ENCODE data around the gene LMF1. TPM values are rescaled to one million over a fixed set of nuclear protein-coding genes. Genes with fewer than 3 reads are reported as not detected.
A peak's percentile ranks its signal among the peaks of the same experiment; 100 is the strongest.

The LMF1 gene
- total RNA-seq, 6 experiments from 2014 or later: 10.9 to 20.0 (median 13.8) TPM

DNA sequence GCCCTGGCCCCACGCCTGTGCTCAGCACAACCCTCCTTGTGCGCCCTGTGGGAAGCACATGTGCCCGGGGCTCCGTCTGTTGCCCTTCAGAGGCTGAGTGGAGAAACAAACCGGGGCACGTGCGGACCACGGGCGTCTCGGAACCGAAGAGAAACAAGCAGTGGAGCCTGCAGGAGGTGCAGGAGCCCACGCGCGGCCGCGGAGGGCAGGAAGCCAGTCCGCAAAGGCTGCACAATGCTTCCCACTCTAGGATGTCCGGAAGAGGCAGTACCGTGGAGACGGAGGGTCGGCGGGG lies 94.8 kb downstream of the LMF1 start:
- Histone ChIP-seq H3K4me3 (no peak overlapping the region), H3K9me3 (no peaks in the 10 kb centered on the region), H3K36me3 (no peaks in the 10 kb centered on the region), H3K4me1 (no peaks in the 10 kb centered on the region), H3K27ac (no peak overlapping the region), H3K27me3 (no peaks in the 10 kb centered on the region)
- intact Hi-C loops (cut with DNase I): no loop called here
- TF ChIP-seq POLR2A (IDR thresholded peaks at IDR 0.05): no peak
- TF ChIP-seq, protein P1, sequence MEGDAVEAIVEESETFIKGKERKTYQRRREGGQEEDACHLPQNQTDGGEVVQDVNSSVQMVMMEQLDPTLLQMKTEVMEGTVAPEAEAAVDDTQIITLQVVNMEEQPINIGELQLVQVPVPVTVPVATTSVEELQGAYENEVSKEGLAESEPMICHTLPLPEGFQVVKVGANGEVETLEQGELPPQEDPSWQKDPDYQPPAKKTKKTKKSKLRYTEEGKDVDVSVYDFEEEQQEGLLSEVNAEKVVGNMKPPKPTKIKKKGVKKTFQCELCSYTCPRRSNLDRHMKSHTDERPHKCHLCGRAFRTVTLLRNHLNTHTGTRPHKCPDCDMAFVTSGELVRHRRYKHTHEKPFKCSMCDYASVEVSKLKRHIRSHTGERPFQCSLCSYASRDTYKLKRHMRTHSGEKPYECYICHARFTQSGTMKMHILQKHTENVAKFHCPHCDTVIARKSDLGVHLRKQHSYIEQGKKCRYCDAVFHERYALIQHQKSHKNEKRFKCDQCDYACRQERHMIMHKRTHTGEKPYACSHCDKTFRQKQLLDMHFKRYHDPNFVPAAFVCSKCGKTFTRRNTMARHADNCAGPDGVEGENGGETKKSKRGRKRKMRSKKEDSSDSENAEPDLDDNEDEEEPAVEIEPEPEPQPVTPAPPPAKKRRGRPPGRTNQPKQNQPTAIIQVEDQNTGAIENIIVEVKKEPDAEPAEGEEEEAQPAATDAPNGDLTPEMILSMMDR (IDR thresholded peaks at IDR 0.05): no peak
- 95% methylated on average over 13 of the region's 22 CpGs for WGBS (ENCODE audit: insufficient coverage, low coverage, low lambda C conversion rate, missing lambda C conversion rate)
- ATAC-seq (no peak), DNase-seq (peak in 2 of 3 donors; percentile 8 to 51)

DNA sequence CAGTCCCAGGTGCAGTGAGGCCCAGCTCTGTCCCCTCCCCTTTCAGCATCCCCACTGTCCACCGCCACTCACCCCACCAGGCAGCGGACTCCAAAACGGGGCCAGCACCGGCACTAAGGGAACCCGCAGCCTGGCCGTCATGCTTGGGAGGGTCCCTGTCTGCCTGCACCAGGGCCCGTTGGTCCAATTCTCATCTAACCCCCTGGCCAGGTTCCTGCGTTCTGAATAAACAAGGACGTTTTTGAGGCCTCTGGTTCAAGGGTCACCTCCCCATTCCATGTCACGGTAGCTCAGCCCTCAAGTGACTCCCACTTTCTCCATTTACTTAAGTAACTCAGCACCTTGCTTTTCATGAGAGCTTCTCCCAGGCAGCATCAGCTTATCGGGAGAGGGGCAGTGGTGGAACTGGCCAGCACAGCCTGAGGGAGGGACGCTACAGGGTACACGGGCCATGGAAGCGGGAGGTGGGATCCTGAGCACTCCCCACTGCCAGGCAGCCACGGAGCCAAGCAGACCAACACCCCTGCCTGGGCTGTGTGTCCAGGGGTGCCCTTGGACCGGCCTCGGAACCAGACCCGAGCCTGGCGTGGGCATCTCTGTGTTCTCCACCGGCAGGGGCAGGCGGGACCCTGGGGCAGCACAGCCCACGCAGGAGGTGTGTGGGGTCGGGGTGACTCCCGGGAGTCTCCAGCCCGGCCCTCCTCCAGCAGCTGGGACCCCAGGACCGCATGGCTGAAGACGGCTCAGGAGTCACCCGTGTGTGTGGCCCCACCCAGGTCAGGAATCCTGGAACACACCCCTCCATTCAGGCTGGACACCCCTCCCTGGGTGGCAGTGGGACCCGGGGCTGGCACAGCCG lies 95.4 kb downstream of the LMF1 start:
- TF ChIP-seq POLR2A (IDR thresholded peaks at IDR 0.05): no peak
- TF ChIP-seq, protein P1 (IDR thresholded peaks at IDR 0.05): no peak
- no peaks in the 10 kb centered on the region for H3K4me1 ChIP-seq
- intact Hi-C loops (cut with DNase I): no loop called here
- no peaks in the 10 kb centered on the region for H3K36me3 ChIP-seq
- no peaks in the 10 kb centered on the region for H3K27me3 ChIP-seq
- ATAC-seq: no peak
- H3K4me3 ChIP-seq: no peak overlapping the region
- H3K27ac ChIP-seq: no peak overlapping the region
- H3K9me3 ChIP-seq: no peaks in the 10 kb centered on the region
- WGBS (ENCODE audit: insufficient coverage, low coverage, low lambda C conversion rate, missing lambda C conversion rate): 84% methylated on average over 9 of the region's 30 CpGs
- DNase-seq: peak in 2 of 3 donors; percentile 16 to 52

DNA sequence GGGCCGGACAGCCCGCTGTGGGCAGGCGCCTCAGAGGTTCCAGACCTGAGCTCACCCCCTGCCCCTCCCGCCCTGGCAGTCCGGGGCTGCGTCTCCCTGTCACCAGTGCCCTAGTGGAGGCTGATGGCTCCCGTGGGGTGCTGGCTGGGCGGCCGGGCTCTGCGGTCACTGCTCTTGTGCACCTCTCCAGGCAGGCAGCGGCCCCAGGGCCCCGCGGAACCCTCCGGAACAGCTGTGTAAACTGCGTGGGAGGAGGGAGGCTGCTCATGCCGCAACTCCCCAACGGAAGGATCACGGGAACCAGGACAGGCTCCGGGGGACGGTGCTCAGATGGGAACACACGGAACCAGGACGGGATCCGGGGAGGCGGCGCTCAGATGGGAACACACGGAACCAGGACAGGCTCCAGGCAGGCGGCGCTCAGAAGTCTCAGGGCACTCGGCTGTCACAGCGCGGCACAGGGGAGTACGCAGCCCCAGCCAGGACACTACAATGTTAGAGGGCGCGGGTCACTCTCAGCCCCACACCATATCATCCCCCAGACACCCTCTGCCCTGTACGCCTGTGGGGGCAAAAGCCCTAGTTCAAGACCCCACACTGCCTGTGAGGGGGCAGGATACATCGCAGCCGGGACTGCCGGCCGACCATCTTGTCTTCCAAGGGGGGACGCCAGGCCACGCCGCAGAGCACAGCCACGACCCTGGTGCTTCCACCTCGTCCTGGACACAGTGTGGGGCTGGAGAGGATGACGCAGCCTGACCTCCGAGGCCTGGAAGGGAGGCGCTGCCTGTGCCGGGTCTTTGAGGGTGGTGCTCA lies 96.2 kb downstream of the LMF1 start:
- Histone ChIP-seq H3K4me3 (no peak overlapping the region), H3K27me3 (no peaks in the 10 kb centered on the region), H3K36me3 (no peaks in the 10 kb centered on the region), H3K9me3 (no peaks in the 10 kb centered on the region), H3K27ac (no peak overlapping the region), H3K4me1 (no peaks in the 10 kb centered on the region)
- 70% methylated on average over 2 of the region's 48 CpGs for WGBS (ENCODE audit: insufficient coverage, low coverage, low lambda C conversion rate, missing lambda C conversion rate)
- ATAC-seq (no peak), DNase-seq (peak in 2 of 3 donors; percentile 13 to 49)
- no peak for TF ChIP-seq POLR2A (IDR thresholded peaks at IDR 0.05)
- TF ChIP-seq, protein P1 (IDR thresholded peaks at IDR 0.05): no peak
- intact Hi-C loops (cut with DNase I): no loop called here

DNA sequence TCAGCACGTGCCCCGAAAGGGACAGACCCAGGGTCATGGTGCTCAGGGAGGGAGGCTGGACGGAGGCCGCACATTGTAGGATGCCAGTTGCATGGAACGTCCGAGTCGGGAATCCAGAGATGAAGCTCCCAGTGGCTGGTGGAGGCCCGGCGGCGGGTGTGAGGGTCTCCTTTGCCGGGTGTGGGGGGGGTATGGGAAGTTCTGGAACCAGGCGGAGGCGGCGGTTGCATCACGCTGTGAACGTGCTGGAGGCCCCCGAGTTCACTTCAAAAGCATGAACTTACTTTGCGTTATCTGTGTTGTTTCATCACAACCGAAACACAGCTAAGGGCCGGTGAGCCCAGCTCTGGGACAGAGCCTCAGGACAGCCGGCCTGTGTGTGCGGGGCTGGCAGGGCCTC lies 96.9 kb downstream of the LMF1 start:
- Histone ChIP-seq H3K9me3 (no peaks in the 10 kb centered on the region), H3K27me3 (no peaks in the 10 kb centered on the region), H3K27ac (no peak overlapping the region), H3K4me1 (no peaks in the 10 kb centered on the region), H3K4me3 (no peak overlapping the region), H3K36me3 (no peaks in the 10 kb centered on the region)
- ATAC-seq (no peak), DNase-seq (peak in 1 of 3 donors; percentile 19)
- WGBS (ENCODE audit: insufficient coverage, low coverage, low lambda C conversion rate, missing lambda C conversion rate): no CpG with 5 or more reads among the region's 22 CpGs
- no peak for TF ChIP-seq POLR2A (IDR thresholded peaks at IDR 0.05)
- TF ChIP-seq, protein P1 (IDR thresholded peaks at IDR 0.05): no peak
- intact Hi-C loops (cut with DNase I): no loop called here
